ENCODE measurements around the gene BIN2.

DNA sequence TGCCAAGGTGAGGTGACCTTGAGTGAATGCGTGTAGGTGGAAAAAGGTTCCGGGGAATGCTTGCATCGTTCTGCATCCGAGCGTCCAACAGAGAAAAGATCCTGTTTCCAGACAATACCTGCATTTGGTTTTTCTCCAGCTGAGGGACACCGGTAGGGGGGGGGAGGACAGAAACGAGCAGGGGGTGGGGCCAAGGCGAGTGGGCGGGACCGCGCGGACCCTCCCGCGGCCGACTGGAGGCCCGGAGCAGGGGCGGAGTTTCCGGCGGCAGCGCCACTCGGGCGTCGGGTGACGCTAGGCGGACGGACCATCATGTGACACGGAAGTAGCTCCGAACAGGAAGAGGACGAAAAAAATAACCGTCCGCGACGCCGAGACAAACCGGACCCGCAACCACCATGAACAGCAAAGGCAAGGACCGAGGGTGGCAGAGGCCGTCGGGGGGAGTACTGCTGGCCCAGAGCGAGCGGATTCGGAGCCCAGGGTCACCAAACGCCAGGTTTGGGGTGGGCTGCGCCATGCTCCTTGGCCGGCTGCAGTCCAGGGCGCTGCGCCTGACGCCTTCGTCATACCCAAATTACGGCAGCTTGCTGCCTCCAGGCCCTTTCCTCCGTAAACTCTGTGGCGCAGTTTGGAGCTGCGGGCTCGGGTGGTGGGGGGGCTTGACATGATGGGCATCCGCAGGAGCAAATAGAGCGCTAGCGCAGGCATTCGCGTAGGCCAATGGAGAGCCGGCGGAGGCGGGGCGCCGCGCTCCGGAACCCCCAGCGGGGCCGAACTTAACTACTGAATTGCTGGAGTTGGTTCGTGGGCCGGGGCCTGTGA is 85.3 kb downstream of the BIN2 start, which contains the start of gene DAZAP2:
- TF ChIP-seq, protein P1, sequence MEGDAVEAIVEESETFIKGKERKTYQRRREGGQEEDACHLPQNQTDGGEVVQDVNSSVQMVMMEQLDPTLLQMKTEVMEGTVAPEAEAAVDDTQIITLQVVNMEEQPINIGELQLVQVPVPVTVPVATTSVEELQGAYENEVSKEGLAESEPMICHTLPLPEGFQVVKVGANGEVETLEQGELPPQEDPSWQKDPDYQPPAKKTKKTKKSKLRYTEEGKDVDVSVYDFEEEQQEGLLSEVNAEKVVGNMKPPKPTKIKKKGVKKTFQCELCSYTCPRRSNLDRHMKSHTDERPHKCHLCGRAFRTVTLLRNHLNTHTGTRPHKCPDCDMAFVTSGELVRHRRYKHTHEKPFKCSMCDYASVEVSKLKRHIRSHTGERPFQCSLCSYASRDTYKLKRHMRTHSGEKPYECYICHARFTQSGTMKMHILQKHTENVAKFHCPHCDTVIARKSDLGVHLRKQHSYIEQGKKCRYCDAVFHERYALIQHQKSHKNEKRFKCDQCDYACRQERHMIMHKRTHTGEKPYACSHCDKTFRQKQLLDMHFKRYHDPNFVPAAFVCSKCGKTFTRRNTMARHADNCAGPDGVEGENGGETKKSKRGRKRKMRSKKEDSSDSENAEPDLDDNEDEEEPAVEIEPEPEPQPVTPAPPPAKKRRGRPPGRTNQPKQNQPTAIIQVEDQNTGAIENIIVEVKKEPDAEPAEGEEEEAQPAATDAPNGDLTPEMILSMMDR (conservative IDR thresholded peaks at IDR 0.05; ENCODE audit: low read depth in 2 of 2), result peak in 1 of 2 experiments; percentile 5; a peak in 1 of 4 replicates
- no peak for TF ChIP-seq JUNB (IDR thresholded peaks at IDR 0.05; ENCODE audit: unreplicated experiment)

Measured in GM23338 (cell line).